ENCODE results near the gene SKAP1.

SKAP1 gene

GRCh38 chr17:48278760-48279491 is 151.1 kb downstream of the SKAP1 start:
- no peaks in the 10 kb centered on the region for H3K79me2 ChIP-seq (ENCODE audit: insufficient read depth, low read length)
- TF ChIP-seq EZH2phosphoT487 (conservative IDR thresholded peaks at IDR 0.05; ENCODE audit: low read length) = no peak
- TF ChIP-seq CTCF (IDR thresholded peaks at IDR 0.05; ENCODE audit: insufficient read depth, low read length, poor library complexity, severe bottlenecking) = no peak
- no peaks in the 10 kb centered on the region for H3K9me3 ChIP-seq (ENCODE audit: insufficient read depth, low read length)
- no peaks in the 10 kb centered on the region for H3K36me3 ChIP-seq (ENCODE audit: low read length)
- no peaks in the 10 kb centered on the region for H4K20me1 ChIP-seq (ENCODE audit: low read depth, low read length)
- H3K27me3 ChIP-seq (ENCODE audit: low read length) = no peaks in the 10 kb centered on the region
- H2AFZ ChIP-seq (ENCODE audit: low read depth, low read length, severe bottlenecking) = no peak overlapping the region
- H3K27ac ChIP-seq (ENCODE audit: low read depth, low read length) = no peak overlapping the region
- no peak overlapping the region for H3K4me2 ChIP-seq (ENCODE audit: low read depth, low read length, poor library complexity, severe bottlenecking)
- no peaks in the 10 kb centered on the region for H3F3A ChIP-seq (ENCODE audit: insufficient read depth)
- no peak overlapping the region for H3K9ac ChIP-seq (ENCODE audit: low read length)
- no peaks in the 10 kb centered on the region for H3K9me2 ChIP-seq (replicated peaks; ENCODE audit: insufficient read depth, low read length)
- no peak overlapping the region for H3K4me3 ChIP-seq (ENCODE audit: insufficient read depth, low read length, poor library complexity, severe bottlenecking)

GRCh38 chr17:48276776-48277175 is 153.2 kb downstream of the SKAP1 start:
- H3K27ac ChIP-seq (ENCODE audit: low read depth, low read length) = no peak overlapping the region
- H2AFZ ChIP-seq (ENCODE audit: low read depth, low read length, severe bottlenecking) = no peak overlapping the region
- no peaks in the 10 kb centered on the region for H3K36me3 ChIP-seq (ENCODE audit: low read length)
- H3K27me3 ChIP-seq (ENCODE audit: low read length) = no peaks in the 10 kb centered on the region
- no peaks in the 10 kb centered on the region for H3F3A ChIP-seq (ENCODE audit: insufficient read depth)
- H3K9me2 ChIP-seq (replicated peaks; ENCODE audit: insufficient read depth, low read length) = no peaks in the 10 kb centered on the region
- H3K4me3 ChIP-seq (ENCODE audit: insufficient read depth, low read length, poor library complexity, severe bottlenecking) = no peak overlapping the region
- H3K9ac ChIP-seq (ENCODE audit: low read length) = no peak overlapping the region
- no peaks in the 10 kb centered on the region for H4K20me1 ChIP-seq (ENCODE audit: low read depth, low read length)
- no peaks in the 10 kb centered on the region for H3K9me3 ChIP-seq (ENCODE audit: insufficient read depth, low read length)
- no peaks in the 10 kb centered on the region for H3K79me2 ChIP-seq (ENCODE audit: insufficient read depth, low read length)
- H3K4me2 ChIP-seq (ENCODE audit: low read depth, low read length, poor library complexity, severe bottlenecking) = no peak overlapping the region
- TF ChIP-seq CTCF (IDR thresholded peaks at IDR 0.05; ENCODE audit: insufficient read depth, low read length, poor library complexity, severe bottlenecking) = no peak
- TF ChIP-seq EZH2phosphoT487 (conservative IDR thresholded peaks at IDR 0.05; ENCODE audit: low read length) = no peak

- Histone ChIP-seq H3K27me3 (ENCODE audit: low read length) (no peaks in the 10 kb centered on the region), H3K9me2 (replicated peaks; ENCODE audit: insufficient read depth, low read length) (no peaks in the 10 kb centered on the region), H3F3A (ENCODE audit: insufficient read depth) (no peaks in the 10 kb centered on the region), H4K20me1 (ENCODE audit: low read depth, low read length) (no peaks in the 10 kb centered on the region), H3K36me3 (ENCODE audit: low read length) (no peaks in the 10 kb centered on the region), H3K4me3 (ENCODE audit: insufficient read depth, low read length, poor library complexity, severe bottlenecking) (no peak overlapping the region), H2AFZ (ENCODE audit: low read depth, low read length, severe bottlenecking) (no peak overlapping the region), H3K4me2 (ENCODE audit: low read depth, low read length, poor library complexity, severe bottlenecking) (no peak overlapping the region), H3K27ac (ENCODE audit: low read depth, low read length) (no peak overlapping the region), H3K9me3 (ENCODE audit: insufficient read depth, low read length) (no peaks in the 10 kb centered on the region), H3K9ac (ENCODE audit: low read length) (no peak overlapping the region), H3K79me2 (ENCODE audit: insufficient read depth, low read length) (no peaks in the 10 kb centered on the region)
- TF ChIP-seq EZH2phosphoT487 (conservative IDR thresholded peaks at IDR 0.05; ENCODE audit: low read length) = no peak
- no peak for TF ChIP-seq CTCF (IDR thresholded peaks at IDR 0.05; ENCODE audit: insufficient read depth, low read length, poor library complexity, severe bottlenecking)
Measured at GRCh38 chr17:48270899-48271298, 159.1 kb downstream of the SKAP1 start.

All from SU-DHL-6 (cell line).